ENCODE measurements around the gene CCDC51.
A peak's percentile ranks its signal among the peaks of the same experiment; 100 is the strongest.
"Not testable (repeated sequence)": the region's sequence is repeated elsewhere in the genome, so short reads cannot be mapped to it uniquely, and the experiment has no call there.

CCDC51 gene

GRCh38 chr3:48404440-48405342, 35.2 kb downstream of the CCDC51 start:
- no peak for DNase-seq

- DNase-seq, result no peak
These were observed 36.1 kb downstream of the CCDC51 start for GRCh38 chr3:48403533-48404439.

DNA sequence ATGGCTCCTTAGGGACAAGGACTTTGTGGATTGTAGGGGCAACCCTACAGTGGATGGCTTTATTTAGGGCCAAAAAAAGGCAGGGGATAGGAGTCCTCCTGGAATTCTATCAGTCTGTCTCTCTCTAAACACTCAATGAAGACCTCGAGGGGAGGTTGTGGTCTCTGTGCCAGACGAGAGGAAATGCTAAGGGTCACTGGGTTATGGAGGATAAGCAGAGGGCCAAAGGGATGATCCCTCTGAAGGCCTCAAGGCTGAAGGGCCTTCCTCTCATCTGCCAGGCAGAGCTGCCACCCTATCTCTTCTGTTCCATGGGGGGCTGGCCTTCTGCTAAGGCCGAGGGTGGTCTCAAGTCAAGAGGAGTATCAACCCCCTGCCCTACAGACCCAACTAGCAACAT, 37.0 kb downstream of the CCDC51 start:
- DNase-seq, result no peak

DNA sequence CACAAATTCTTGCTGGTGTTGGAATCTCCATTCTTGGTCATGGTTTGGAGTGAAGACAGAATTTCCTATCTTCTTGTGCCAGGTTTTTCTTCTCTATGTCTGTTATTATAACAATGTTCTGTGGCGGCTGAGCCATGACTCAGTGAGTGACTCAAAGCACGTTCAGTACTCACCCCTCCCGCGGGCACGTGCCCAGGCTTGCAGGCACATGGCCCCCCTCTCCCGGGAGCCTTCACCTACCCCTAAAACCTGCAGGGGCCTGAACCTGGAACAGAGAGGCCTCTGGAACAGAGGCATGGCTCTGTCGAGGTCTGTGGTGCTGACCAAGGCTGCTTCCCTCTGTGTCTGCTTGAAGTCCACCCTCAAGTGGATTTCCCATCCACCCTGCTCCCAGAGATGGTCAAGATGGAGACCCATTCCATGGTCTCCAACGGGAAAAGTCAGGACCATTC, 37.6 kb downstream of the CCDC51 start:
- DNase-seq, result no peak

DNA sequence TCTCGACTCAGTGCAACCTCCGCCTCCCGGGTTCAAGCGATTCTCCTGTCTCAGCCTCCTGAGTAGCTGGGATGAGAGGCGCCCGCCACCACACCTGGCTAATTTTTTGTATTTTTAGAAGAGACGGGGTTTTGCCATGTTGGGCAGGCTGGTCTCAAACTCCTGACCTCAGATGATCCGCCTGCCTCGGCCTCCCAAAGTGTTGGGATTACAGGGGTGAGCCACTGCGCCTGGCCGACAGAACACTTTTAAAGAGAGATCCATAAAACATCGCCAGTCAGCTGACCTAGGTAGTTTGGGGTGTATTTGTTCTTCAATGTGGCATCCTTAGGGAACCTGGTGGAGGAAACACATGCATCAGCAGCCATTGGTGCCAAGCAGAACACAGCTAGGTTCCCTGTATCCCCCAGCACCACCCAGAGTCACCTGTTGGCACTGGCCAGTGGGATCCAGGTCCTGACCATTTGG, 38.5 kb downstream of the CCDC51 start:
- not testable (repeated sequence) for DNase-seq

- DNase-seq, result peak; percentile 31 to 56
These were observed 39.0 kb downstream of the CCDC51 start for GRCh38 chr3:48400824-48401433.

- no peak for DNase-seq
These were observed 40.3 kb downstream of the CCDC51 start for GRCh38 chr3:48399387-48400172.

- no peak for DNase-seq
These were observed 41.1 kb downstream of the CCDC51 start for GRCh38 chr3:48398701-48399386.

DNA sequence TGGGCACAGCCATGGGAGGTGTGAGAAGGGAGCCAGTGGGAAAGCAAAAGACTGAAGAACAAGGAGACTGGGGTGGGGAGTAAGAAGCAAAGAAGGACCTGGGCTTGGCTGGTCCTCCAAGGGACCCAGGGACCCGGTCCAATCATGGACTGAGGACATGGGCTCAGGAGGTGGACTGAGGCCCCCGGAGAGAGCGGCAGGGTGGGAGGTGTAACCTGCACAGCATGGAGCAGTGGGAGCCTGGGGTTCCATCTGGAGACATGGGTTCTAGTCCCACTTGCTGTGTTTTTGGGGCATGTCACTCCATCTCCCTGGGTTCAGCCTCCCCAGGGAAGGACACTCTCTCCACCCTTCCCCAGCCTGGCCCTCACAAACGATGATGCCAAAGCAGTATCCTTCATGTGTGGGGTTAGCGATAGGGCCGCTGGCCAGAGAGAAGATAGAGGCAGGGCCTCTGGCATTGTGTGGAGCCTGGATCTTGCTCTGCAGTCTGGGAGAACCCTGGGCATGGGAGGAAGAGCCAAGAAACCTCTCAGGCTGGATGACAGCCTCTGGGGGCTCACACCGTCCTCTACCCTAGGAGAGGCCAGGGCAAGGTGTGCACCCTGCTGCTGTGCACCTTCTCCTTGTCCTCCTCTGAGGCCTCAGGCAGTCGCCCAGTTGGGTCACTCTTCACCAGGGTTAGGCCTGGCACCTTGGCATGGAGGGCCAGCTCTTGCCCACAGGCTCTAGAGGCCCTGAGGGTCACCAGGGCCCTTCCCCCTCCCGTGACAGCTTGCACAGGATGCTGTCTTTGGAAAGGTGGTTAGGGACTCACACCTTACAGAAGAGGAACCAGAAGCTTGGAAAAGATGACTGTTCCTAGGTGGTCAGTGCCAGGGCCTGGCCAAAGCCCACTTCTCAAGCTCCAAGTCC, 41.9 kb downstream of the CCDC51 start:
- DNase-seq, result no peak

DNA sequence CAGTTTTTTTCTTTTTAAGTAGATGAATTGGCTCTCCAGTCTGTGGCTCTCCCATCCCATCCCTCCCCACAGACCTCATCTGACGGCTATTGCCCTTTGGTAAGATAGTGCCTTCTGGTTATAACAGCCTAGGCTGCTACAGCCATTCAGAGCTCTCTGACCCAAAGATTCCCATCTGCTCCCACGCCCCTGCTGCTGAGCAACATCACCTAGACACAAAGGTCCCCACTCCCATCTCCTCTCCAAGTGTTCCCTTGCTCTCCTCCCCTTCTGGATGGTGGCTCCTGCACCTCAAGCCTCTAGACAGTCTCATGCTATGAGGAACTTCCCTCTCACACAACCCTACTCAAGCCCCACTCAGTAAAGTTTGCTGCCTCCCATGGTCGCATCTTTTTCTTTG, 44.2 kb downstream of the CCDC51 start:
- no peak for DNase-seq

- no peak for DNase-seq
These were observed 45.5 kb downstream of the CCDC51 start for GRCh38 chr3:48394391-48394790.

DNA sequence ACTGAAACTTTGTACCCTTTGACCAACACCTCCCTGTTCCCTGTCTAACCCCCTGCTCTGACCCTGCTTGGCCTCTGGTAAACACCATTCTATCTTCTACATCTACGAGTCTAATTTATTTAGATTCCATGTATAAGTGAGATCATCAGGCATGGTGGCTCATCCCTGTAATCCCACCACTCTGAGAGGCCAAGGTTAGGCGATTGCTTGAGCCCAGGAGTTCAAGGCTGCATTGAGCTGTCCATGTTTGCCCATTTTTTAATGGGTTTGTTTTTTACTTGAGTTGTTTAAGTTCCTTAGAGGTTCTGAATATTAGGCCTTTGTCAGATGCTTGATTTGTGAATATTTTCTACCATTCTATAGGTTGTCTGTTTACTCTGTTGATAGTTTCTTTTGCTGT, 51.0 kb downstream of the CCDC51 start:
- no peak for DNase-seq

DNA sequence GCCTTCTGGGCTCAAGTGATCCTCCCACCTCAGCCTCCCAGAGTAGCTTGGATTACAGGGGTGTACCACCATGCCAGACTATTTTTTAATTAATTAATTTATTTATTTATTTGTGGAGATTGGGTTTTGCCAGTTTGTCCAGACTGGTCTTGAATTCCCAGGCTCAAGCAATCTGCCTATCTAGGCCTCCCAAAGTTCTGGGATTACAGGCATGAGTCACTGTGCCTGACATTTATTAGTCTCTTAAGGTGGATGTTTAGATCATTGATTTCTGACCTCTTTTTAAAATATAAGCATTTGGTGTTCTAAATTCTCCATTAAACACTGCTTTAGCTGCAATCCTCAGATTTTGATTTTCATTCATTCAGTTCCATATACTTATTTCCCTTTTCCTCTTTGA, 52.3 kb downstream of the CCDC51 start:
- DNase-seq, result no peak

Data from stimulated activated CD4-positive, alpha-beta T cell treated with anti-CD3 and anti-CD28 coated beads, Interleukin-4, amount 100 ng/mL, for 4 hours (primary cell).